ENCODE measurements around the gene NCMAP. TPM values are rescaled to one million over a fixed set of nuclear protein-coding genes. Genes with fewer than 3 reads are reported as not detected.
"Not testable (repeated sequence)": the region's sequence is repeated elsewhere in the genome, so short reads cannot be mapped to it uniquely, and the experiment has no call there.

NCMAP gene
- total and polyA plus RNA-seq, 2 of the 4 experiments (the other 2 are of a cell fraction): not detected

GRCh38 chr1:24529292-24529691 lies 26.6 kb upstream of the NCMAP start:
- H2BK5ac ChIP-seq (ENCODE audit: low read depth, low read length, poor library complexity, severe bottlenecking); H2BK20ac ChIP-seq (ENCODE audit: low read depth, low read length); H4K91ac ChIP-seq (ENCODE audit: insufficient read depth, low read depth, low read length); H2AK9ac ChIP-seq (replicated peaks; ENCODE audit: low read depth, low read length, poor library complexity); H3K4me3 ChIP-seq (ENCODE audit: insufficient read depth, low read depth, low read length); H4K20me1 ChIP-seq (ENCODE audit: insufficient read depth, low read length); H2BK120ac ChIP-seq (ENCODE audit: low read depth, low read length); H3K9ac ChIP-seq (ENCODE audit: low read depth, low read length); dilution Hi-C loops (cut with HindIII; ENCODE audit: low sequenced_read_pairs, unreplicated experiment); H3K27me3 ChIP-seq (ENCODE audit: control insufficient read depth, insufficient read depth, low read length); H3K36me3 ChIP-seq (ENCODE audit: control insufficient read depth, insufficient read depth, low read length); H3K9me1 ChIP-seq (ENCODE audit: insufficient read depth, low read length); in situ Hi-C loops (cut with MboI; ENCODE audit: low sequenced_read_pairs); CTCF ChIA-PET; BruUV-seq (replicated peaks); H3K23ac ChIP-seq (ENCODE audit: low read depth, low read length); H3K56ac ChIP-seq (ENCODE audit: extremely low read depth, insufficient read depth, low read length); H3K27ac ChIP-seq (ENCODE audit: insufficient read depth, low read length); H4K8ac ChIP-seq (ENCODE audit: low read depth in 2 of 2, low read length in 2 of 2); H3K4ac ChIP-seq (ENCODE audit: low read depth, low read length); DNase-seq; H3K79me1 ChIP-seq (ENCODE audit: low read depth in 1 of 2, low read length in 2 of 2); H3K4me1 ChIP-seq (ENCODE audit: control insufficient read depth, insufficient read depth, low read length); ATAC-seq (ENCODE audit: low read depth); H2AFZ ChIP-seq (replicated peaks; ENCODE audit: low read length, poor library complexity); H2AK5ac ChIP-seq (ENCODE audit: low read depth, low read length); H3K4me2 ChIP-seq (ENCODE audit: low read depth, low read length); H4K5ac ChIP-seq (ENCODE audit: low read depth, low read length); H2BK15ac ChIP-seq (ENCODE audit: low read depth, low read length); POLR2A ChIA-PET (ENCODE audit: unreplicated experiment); H3K18ac ChIP-seq (ENCODE audit: low read depth, low read length); H3K9me3 ChIP-seq (ENCODE audit: control insufficient read depth, insufficient read depth, low read length); H3K14ac ChIP-seq (replicated peaks; ENCODE audit: low read depth, low read length): not testable (repeated sequence)
- no CpG with 5 or more reads among the region's 7 CpGs for WGBS, 2 experiments (ENCODE audit: extremely low coverage in 2 of 2, insufficient read length in 1 of 2)
- intact Hi-C loops (cut with micrococcal nuclease): loop anchor here (5.0 kb wide), 1 partner anchor 332 kb away; no protein-coding TSS in a partner anchor
